LHCN-M2 (cell line): ENCODE results near the gene ZC3H10. TPM values are rescaled to one million over a fixed set of nuclear protein-coding genes. Genes with fewer than 3 reads are reported as not detected.

ENCODE experiments used
- DNase-seq: peaks from one replicate; pipeline ENCODE4 v3.0.0-alpha.2; 2012; ENCODE audit warnings: low read depth
- total RNA-seq: library from RNA; depleted of rRNA; stranded (reverse); fragments of >200 nt; gene quantifications from 2 replicates; pipeline ENCODE4 v1.2.3, GENCODE V29; 2014

The ZC3H10 gene
- total RNA-seq, 1 experiment from 2014 or later, result 3.6 TPM

DNA sequence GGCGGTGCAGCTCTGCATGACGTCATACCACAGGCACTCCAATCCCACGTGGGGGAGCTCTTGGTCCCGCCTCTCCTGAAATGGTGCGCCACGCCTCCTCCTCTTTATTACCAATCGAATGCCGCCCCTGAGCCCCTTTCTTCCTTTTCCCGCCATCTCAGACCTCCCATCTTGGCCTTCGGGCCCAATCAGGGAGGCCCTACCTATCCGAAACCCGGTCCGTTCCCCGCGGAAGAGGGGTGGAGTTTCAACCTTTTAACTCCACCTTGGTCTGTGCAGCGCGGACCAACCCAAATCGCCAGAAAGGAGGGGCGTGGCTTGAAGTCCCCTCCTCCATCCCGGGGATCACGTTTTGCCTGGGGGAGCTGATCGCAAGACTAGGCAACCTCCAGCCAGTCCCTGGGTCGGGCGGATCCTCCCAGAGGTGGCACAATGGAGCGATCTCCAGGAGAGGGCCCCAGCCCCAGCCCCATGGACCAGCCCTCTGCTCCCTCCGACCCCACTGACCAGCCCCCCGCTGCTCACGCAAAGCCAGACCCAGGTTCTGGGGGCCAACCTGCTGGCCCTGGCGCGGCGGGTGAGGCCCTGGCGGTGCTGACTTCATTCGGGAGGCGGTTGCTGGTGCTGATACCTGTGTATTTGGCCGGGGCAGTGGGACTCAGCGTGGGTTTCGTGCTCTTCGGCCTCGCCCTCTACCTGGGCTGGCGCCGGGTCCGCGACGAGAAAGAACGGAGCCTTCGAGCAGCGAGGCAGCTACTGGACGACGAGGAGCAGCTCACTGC is 10.0 kb downstream of the ZC3H10 start, which contains the start of gene ESYT1:
Gene ESYT1 (plus strand): TSS at position 380 of the 782 bp plus-strand sequence. CDS start 53 bp downstream, at position 433.
- peak; percentile 100 for DNase-seq

DNA sequence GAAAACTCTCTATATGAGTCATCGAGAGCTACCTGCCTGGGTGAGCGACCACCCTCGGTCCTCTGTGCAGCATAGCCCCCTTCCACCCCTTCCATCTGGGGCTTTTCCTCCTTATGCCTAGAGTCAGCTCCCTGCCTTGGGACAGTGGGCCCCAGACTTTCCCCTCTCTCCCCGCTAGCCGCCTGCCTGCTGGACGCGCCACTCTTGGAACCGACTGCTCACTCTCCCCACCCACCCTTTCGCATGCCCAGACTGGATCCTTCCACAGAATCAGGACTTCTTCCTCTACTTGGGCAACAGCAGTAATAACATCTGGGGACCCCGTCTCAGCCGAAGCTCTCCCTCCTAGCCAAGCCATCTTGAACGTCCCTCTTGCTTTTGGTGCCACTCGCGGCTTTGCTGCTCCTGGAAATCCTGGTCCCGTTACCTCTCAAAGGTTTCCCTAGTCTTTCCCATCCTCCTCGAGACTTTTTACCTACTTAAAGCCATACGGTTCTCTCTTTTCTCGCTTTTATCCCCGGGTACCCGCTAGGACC is 10.7 kb downstream of the ZC3H10 start:
- DNase-seq, result no peak

DNA sequence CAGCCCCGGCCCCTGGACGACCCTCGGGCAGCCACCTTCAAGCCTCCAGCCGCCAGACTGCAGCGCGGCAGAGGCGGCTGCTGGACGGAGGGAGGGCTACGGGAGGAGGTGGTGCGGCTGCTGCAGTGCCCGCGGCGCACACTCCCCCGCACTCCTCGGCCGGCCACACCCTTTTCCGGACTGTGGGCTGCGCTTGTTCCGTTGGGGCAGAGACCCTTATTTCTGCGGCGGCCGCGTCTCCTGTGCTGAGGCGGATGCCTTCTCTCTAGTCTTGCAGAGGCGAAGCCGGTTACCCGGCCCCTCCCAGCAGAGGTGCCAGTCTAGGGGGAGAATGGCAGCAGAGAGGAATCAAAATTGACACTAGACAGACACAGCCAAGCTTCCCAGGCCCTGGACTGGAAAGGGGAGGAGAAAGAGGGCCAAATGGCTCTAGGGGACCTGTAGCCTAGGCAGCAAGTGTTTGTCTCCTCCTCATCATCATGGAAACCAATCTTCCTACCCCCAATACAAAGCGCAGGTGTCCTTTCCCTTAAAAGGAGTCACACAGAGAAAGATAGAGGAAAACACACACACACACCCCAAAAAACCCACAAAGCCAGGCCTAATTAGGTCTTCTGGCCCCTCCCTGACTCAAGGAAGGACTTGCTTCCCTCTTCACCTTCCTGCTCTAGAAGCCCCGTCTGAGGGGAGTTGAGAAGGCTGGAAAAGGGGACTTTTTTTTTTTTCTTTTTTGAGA is 11.3 kb downstream of the ZC3H10 start:
- DNase-seq, result peak; percentile 29

DNA sequence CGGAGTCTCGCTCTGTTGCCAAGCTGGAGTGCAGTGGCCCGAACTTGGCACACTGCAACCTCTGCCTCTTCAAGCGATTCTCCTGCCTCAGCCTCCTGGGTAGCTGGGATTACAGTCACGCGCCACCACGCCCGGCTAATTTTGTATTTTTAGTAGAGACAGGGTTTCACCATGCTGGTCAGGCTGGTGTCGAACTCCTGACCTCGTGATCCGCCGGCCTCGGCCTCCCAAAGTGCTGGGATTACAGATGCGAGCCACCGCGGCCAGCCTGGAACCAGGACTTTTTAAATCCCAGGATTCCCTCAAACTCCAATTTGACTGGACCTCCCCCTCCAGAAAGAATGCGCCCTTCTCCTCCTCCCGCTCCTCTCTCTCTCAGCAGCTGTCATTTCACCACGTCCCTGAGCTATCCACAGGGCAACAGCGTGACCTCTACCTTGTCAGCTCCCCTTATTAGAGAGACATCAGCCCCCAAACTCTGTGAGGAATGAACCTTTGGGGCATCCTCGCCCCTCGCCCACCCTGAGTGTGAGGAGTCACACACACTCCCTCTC is 12.0 kb downstream of the ZC3H10 start:
- peak; percentile 31 for DNase-seq

DNA sequence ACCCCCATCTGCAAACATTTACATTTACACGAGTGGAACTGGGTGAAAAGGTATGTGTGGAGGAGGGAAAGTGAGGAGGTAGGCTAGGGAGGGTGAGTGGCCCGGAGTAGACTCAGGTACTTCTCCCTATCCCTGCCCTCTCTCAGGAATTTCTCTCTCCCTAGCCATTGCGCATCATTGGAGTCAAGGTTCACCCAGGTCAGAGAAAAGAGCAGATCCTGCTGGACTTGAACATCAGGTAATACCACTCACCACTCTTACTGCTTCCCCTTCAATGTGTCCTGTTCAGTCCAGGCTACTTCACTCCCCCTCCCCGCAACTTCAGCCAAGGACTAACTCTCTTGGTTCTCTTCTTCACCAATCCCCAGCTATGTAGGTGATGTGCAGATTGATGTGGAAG is 12.8 kb downstream of the ZC3H10 start:
- no peak for DNase-seq

DNA sequence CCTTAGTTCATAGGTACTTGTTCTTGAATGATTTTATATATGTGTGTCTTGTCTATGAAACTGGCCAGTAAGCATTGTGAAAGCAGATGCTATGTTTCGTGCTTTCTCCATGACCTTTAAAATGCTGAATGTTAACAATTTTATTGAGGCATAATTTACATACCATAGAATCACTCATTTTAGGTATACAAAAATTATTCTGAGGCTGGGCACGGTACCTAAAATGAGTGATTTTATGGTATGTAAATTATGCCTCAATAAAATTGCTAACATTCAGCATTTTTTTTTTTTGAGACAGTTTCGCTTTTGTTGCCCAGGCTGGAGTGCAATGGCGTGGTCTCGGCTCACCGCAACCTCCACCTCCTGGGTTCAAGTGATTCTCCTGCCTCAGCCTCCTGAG is 16.8 kb downstream of the ZC3H10 start:
- no peak for DNase-seq

DNA sequence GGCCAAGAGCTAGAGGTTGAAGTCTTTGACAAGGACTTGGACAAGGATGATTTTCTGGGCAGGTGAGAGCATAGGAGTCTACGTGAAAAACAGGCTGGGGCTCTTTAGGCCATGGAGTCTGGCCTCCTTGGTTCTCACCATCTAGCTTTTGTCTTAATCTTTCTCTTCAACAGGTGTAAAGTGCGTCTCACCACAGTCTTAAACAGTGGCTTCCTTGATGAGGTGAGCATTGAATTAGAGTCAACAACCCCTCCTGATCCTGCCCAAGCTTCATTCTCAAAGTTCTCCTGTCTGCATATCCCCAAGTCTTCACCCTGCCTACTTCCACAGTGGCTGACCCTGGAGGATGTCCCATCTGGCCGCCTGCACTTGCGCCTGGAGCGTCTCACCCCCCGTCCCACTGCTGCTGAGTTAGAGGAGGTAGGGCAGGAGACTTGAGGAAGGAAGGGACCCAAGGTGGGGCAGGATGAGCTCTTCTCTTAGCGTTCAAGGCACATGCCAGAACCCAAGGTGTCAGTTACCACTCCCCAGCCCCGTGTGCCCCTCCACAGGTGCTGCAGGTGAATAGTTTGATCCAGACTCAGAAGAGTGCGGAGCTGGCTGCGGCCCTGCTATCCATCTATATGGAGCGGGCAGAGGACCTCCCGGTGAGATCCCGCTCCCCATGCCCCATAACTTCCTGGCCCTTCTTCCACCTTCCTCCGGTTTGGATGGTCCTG is 19.9 kb downstream of the ZC3H10 start:
- no peak for DNase-seq

DNA sequence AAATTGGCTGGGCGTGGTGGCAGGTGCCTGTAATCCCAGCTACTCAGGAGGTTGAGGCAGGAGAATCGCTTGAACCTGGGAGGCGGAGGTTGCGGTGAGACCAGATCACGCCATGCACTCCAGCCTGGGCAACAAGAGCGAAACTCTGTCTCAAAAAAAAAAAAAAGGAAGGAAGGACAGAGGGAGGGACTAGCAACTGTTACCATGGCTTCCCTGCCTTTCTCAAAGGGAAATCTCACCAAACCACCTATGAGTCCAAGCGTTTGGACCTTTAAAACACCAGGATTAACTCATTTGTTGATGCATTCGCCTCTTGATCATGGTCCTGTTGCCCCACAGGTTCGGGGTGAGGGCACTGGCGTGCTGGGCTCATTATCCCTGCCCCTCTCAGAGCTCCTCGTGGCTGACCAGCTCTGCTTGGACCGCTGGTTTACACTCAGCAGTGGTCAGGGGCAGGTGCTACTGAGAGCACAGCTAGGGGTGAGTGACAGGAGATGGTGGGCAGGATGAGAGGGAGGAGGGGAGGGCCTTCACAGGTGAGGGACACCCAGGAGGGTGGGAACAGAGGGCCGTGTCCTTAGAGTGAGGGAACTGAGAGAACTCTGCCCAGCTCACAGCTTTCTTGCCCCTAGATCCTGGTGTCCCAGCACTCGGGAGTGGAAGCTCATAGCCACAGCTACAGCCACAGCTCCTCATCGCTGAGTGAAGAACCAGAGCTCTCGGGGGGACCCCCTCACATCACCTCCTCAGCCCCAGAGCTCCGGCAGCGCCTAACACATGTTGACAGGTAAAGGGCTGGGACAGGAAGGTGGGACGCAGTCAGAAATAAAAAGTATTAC is 24.1 kb downstream of the ZC3H10 start:
- DNase-seq, result no peak

DNA sequence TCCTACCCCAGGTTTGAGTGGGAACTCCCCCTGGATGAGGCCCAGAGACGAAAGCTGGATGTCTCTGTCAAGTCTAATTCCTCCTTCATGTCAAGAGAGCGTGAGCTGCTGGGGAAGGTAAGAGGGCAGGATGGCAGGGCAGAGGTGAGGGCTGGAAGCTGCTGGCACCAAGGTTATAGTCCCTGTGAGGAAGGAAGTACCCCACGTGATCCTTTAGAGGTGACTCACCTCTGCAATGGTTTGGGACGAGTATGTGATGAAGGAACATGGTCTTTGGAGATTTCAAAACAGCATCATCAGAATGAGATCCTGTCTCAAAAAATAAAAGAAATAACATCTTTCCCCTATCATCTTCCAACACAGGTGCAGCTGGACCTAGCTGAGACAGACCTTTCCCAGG is 25.2 kb downstream of the ZC3H10 start:
- no peak for DNase-seq

DNA sequence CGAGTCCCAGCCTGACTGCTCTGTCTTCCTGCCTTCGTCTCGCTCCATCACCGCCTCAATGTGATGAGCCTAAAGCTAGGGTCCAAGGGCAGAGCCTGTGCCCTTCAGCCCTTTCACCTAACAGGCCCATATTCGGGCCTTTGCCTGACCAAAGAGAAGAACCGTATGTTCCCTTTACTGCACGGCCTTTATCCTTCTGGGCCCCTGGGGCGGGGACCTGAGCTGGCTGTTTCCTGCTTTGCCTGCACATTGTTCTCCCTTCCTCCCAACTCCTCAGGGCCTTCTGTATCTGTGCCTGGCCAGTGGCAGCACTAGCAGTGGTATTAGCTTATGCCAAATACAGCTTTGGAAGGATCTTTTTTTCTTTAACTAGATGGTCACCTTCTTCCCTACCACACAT is 25.8 kb downstream of the ZC3H10 start:
- DNase-seq, result no peak

DNA sequence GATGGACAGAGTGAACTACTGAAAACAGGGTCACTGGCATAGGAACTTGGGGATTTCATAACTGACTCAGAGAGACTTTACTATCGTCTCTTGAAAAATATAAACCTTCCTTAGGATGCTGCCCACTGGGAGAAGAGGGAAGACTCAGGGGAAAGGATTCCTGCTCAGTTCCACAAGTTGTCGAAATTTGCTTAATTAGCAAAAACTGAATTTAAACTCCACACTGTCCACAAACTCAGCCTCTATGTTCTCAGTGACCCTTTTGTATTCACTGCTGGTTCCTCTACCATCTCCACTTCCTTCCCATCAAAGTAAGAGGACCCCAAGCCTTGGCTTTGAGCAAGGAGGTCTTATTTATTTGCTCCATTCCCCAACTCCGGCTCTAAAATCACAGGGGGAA is 27.2 kb downstream of the ZC3H10 start:
- DNase-seq, result no peak

DNA sequence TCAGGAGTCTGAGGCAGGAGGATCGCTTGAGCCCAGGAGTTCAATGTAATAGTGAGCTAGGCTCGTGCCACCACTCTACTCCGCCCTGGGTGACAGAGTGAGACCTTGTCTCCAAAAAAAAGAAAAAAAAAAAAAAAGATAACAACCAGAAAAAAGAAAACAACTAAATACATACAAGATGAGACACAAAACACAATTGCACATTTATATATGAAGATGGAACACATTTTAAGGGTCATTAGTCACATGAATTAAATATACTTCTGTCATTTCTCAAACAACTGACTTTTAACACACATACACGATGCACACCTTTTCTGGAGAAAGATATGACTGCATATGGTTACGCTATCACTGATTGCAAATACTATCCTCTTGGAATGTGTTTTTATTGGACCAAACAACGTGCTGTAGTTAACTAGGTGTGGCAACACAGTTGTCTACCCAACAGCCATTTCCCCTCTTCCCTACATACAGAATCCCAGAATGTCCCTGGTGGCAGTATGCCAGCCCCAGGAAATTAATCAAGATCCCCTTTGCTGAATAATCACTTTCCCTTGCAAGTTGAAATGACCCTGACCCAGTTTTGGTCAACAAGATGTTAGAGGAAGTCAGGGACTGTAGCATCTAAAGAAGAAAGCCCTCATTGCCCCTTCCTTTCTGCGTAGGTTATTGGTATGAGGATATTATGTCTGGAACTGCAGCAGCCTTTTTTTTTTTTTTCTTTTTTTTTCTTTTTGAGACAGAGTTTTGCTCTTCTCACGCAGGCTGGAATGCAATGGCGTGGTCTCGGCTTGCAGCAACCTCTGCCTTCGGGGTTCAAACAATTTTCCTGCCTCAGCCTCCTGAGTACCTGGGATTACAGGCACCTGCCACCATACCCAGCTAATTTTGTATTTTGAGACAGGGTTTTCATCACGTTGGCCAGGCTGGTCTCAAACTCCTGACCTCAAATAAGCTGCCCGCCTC is 28.7 kb downstream of the ZC3H10 start:
- no peak for DNase-seq

DNA sequence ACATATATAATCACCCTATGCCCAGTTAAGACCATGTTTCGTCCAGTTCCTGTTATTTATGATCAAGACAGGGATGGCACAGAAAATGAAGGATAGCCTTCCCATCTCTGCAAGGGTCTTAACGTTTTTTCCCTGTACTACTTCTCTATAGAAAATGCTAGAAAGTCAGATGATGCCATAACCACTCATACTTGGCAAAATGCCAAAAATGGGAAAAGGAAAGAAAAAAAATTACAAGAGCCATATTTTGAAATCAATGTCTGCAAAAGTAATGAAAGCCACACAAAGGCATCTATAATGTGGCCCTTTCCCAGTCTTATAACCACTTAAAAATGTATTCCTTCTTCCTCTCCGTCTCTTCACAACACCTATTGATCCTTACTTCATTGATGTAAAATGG is 32.5 kb downstream of the ZC3H10 start:
- peak; percentile 58 for DNase-seq

DNA sequence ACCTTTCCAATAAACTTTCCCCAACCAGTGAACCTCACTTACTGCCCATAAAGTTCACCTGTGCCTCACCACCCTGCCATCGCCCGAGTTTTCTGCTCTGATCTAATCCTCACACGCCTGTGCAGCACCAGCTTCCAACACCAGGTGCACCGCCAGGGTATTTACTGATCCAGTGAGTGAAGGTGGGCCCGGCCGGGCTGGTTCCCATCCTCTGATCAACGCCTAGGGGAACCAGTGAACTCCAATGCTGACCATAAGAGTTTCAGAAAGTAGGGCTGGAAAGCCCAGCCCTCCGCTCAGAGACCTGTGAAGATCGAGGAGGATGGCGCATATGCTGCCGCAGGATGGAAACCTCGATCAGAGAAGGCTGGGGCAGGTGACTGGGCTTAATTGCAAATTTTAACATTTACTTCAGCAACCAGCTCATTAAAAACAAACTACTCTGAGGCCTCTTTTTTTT is 33.6 kb downstream of the ZC3H10 start:
- peak; percentile 33 for DNase-seq

DNA sequence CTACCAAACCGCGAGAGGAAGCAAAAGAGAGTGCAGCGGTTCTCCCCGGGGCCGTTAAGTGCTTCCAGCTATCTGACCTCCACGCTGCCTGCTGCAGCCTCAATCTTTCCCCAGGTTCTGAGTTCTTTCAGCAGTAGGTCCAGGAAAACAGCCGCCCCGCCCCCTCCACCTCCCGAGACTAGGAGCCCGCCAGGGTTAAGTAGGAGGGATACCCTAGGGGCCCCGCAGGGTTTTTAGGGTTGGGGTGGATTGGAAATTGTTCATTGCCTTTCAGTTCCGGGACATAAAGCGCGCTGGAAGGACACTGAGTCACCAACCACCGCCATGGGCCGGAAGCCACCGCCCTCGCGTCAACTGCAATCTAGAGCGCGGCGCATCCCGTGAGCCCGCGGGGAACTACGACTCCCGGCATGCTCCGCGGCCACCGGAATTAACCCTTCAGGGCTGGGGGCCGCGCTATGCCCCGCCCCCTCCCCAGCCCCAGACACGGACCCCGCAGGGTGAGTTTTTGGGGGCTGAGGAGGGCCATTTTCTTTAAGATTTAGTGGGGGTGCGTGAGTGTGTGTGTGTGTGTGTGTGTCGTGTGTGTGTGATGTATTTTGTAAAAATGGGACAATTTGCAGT is 34.2 kb downstream of the ZC3H10 start, which contains the start of gene MYL6B:
Gene MYL6B (plus strand): TSS at position 456 of the 624 bp plus-strand sequence. CDS start 1,332 bp downstream, outside the sequence.
- peak; percentile 92 for DNase-seq

DNA sequence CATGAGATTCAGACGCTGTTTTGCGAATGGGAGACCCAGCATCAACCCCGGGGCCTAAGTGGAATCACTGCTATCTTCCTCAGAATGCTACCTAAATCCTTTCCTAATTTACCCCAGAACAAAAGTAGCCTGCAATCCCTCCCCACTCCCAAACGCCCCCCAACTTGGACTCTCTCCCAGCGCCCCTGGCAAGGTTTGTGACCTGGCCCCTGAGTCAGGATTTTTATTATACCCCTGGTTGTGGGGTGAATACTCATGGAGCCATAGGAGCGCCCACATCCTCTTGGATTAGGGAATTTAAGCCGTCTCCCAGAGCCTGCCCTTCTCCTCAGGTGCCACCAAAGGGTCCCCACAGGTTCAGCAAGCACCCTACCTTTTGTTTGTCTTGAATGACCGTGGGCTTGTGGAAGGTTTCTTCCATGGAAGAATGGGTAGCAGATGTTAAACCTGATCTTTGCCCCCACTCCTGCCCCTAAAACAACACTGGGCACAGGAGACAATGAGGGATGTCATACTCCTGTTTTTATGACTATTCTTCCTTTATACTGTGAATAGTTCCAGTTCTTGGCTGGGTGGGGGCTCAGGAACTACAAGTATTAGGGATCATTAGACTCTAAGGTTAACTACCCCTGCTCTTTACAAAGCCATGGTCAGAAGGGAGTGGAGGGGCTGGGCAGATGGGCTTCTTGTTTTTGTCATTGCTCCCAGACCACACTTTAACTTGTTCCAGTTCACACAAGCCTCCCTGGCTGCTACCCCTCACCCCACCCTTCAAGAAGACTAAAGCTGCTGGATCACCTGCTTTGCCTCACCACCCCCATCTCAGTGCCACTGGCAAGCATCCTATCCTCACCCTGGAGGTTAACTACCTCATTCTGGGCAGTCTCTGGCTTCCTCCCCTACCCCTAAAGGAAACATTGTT is 35.0 kb downstream of the ZC3H10 start:
- no peak for DNase-seq

DNA sequence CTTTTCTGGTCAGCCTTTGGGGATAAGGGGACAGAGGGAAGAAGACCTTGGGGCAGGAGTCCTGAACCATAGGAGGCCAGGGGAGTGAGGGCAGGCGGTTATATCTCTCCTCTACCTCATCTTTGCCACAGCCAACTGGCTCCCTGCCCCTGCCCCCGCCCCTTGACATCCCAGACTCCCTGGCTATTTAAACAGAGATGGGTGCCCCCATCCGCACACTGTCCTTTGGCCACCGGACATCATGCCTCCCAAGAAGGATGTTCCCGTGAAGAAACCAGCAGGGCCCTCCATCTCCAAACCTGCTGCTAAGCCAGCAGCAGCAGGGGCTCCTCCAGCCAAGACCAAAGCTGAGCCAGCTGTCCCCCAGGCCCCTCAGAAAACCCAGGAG is 35.6 kb downstream of the ZC3H10 start:
- DNase-seq, result no peak
